HepG2 (cell line): Measurements from ENCODE around the gene ZNF213. TPM values are rescaled to one million over a fixed set of nuclear protein-coding genes. Genes with fewer than 3 reads are reported as not detected.

Experiments
- ATAC-seq: fragments of 200-7000 bp; cut with Tn5 transposase; 3 replicates; pipeline ENCODE4 v1.9.1; 2020; ENCODE audit warnings: mild to moderate bottlenecking, moderate library complexity
- BruUV-seq: library from RNA; stranded (reverse); fragments of 400-500 nt; replicated peaks from 2 replicates; lab custom pipeline; 2021; lab: Mats Ljungman, UMichigan
- CTCF ChIA-PET: fragments of 300-600 bp; formaldehyde crosslinking; extraction: SDS; loops from one replicate; lab custom pipeline; 2021; ENCODE audit warnings: low total read pairs, inconsistent platforms, low intra/inter-chr PET ratio; lab: Yijun Ruan, JAX
- POLR2A ChIA-PET: fragments of 350-600 bp; sonication (Branson Sonifier 250); formaldehyde crosslinking; loops from one replicate; lab custom pipeline; 2020; ENCODE audit warnings: antibody characterized with exemption, inconsistent platforms; lab: Yijun Ruan, JAX
- DNase-seq: peaks from one replicate; pipeline ENCODE4 v3.0.0-alpha.2; 2015; ENCODE audit warnings: low spot score
- FAIRE-seq: peaks from 3 replicates; lab custom pipeline; 2011; peaks lifted over from hg19 to GRCh38; lab: Jason Lieb, UNC
- H2AFZ ChIP-seq: one replicate; pipeline ENCODE4 v1.6.1; 2011; ENCODE audit warnings: low read length, inconsistent platforms
- H3K27ac ChIP-seq: fragments of 300-600 bp; 3 replicates; pipeline ENCODE4 v1.8.0; 2011; ENCODE audit warnings: mixed run types, mild to moderate bottlenecking, mixed read lengths, low read length, inconsistent platforms; ENCODE audit not compliant: insufficient read depth; ENCODE audit errors: extremely low read length
- H3K27me3 ChIP-seq, 2 experiments: fragments of 200-600 bp in 1 of 2; 2 replicates in 1 of 2; 3 replicates in 1 of 2; pipeline versions ENCODE4 v1.6.0 to v1.8.0; 2011; ENCODE audit warnings: low read length in 2 of 2, mild to moderate bottlenecking in 2 of 2, moderate library complexity in 2 of 2, inconsistent platforms in 1 of 2; ENCODE audit not compliant: insufficient read depth in 2 of 2, control insufficient read depth in 1 of 2
- H3K36me3 ChIP-seq, 2 experiments: fragments of 200-600 bp in 1 of 2; replicated peaks in 1 of 2; 2 replicates in 1 of 2; 3 replicates in 1 of 2; pipeline versions ENCODE4 v1.5.1 to v1.8.0; 2011; ENCODE audit warnings: low read length in 2 of 2, inconsistent platforms in 1 of 2; ENCODE audit not compliant: insufficient read depth in 2 of 2, control insufficient read depth in 1 of 2
- H3K4me1 ChIP-seq: 2 replicates; pipeline ENCODE4 v1.5.1; 2012; ENCODE audit warnings: low read length, inconsistent platforms; ENCODE audit not compliant: insufficient read depth
- H3K4me2 ChIP-seq: 2 replicates; pipeline ENCODE4 v1.6.0; 2011; ENCODE audit warnings: low read depth, low read length, inconsistent platforms
- H3K4me3 ChIP-seq, 3 experiments: fragments of 200-600 bp in 1 of 3; sonication (generic), shearing (Covaris generic) in 1 of 3; replicated peaks in 1 of 3; 2 replicates each; pipeline ENCODE4 v1.5.1; 2011 to 2016; ENCODE audit warnings: low read length in 3 of 3, inconsistent platforms in 2 of 3, low read depth in 2 of 3, mild to moderate bottlenecking in 2 of 3, control low read depth in 1 of 3, mixed read lengths in 1 of 3; ENCODE audit not compliant: insufficient read depth in 1 of 3
- H3K79me2 ChIP-seq: one replicate; pipeline ENCODE4 v1.6.1; 2011; ENCODE audit warnings: low read length, inconsistent platforms; ENCODE audit not compliant: insufficient read depth
- H3K9ac ChIP-seq: 2 replicates; pipeline ENCODE4 v1.6.0; 2011; ENCODE audit warnings: mild to moderate bottlenecking, low read depth, low read length, inconsistent platforms; ENCODE audit not compliant: insufficient read depth
- H3K9me3 ChIP-seq: 2 replicates; pipeline ENCODE4 v1.5.1; 2012; ENCODE audit warnings: mild to moderate bottlenecking, low read length
- H4K20me1 ChIP-seq: 2 replicates; pipeline ENCODE4 v1.6.0; 2011; ENCODE audit warnings: inconsistent platforms, mild to moderate bottlenecking, low read length, moderate library complexity; ENCODE audit not compliant: insufficient read depth
- AHR ChIP-seq: IDR thresholded peaks from 2 replicates; pipeline ENCODE4 v1.6.1; 2018; ENCODE audit warnings: missing genetic modification reagents, missing compliant biosample characterization
- HOXA5 ChIP-seq: sonication (generic); formaldehyde crosslinking; IDR thresholded peaks from 2 replicates; pipeline ENCODE4 v1.4.0; 2020; ENCODE audit warnings: missing genetic modification reagents
- KDM3A ChIP-seq: IDR thresholded peaks from 2 replicates; pipeline ENCODE4 v1.6.1; 2018; ENCODE audit warnings: low read depth, missing compliant biosample characterization
- NR1H2 ChIP-seq: sonication (generic); formaldehyde crosslinking; IDR thresholded peaks from 2 replicates; pipeline ENCODE4 v1.8.1; 2022; ENCODE audit warnings: low read depth, missing genetic modification reagents, borderline replicate concordance
- SALL1 ChIP-seq: sonication (generic); formaldehyde crosslinking; IDR thresholded peaks from 2 replicates; pipeline ENCODE4 v1.8.0; 2022; ENCODE audit warnings: mild to moderate bottlenecking, missing genetic modification reagents
- SNAI1 ChIP-seq: sonication (generic); formaldehyde crosslinking; IDR thresholded peaks from 2 replicates; pipeline ENCODE4 v1.5.0; 2020; ENCODE audit warnings: mild to moderate bottlenecking, missing genetic modification reagents, borderline replicate concordance
- ZNF142 ChIP-seq: sonication (generic); formaldehyde crosslinking; IDR thresholded peaks from 2 replicates; pipeline ENCODE4 v1.4.0; 2020; ENCODE audit warnings: missing genetic modification reagents
- ZNF614 ChIP-seq: IDR thresholded peaks from 2 replicates; pipeline ENCODE4 v1.6.1; 2018; ENCODE audit warnings: missing biosample characterization, missing genetic modification reagents, inconsistent platforms, borderline replicate concordance
- WGBS: methylation state at CpG from one replicate; pipeline ENCODE4 v1.1.6; 2017; ENCODE audit warnings: low lambda C conversion rate; 5-methylcytosine and 5-hydroxymethylcytosine counted together
- in situ Hi-C: cut with HindIII; loops from 2 replicates; pipeline ENCODE4 v1.10.0; 2017; ENCODE audit warnings: low pct_unique_long_range_greater_than_20kb; ENCODE audit not compliant: extremely low pct_ligation_motif_present
- intact Hi-C: fragments of 100-400 bp; cut with micrococcal nuclease; formaldehyde crosslinking; loops from one replicate; pipeline ENCODE4 v1.10.0; 2022; ENCODE audit not compliant: unreplicated experiment
- polyA plus RNA-seq, 8 experiments: library from polyadenylated mRNA; depleted of rRNA in 3 of 8; stranded (reverse) in 7 of 8; unstranded in 1 of 8; fragments of >200 nt; fragmentation: Illumina TruSeq in 4 of 8; extraction: Trizol in 4 of 8; gene quantifications; 2 replicates each; pipeline versions ENCODE4 v1.2.1 to v1.2.3, GENCODE V29; 2011 to 2016; ENCODE audit warnings: low read depth in 4 of 8, missing spikeins in 1 of 8, mixed read lengths in 1 of 8; ENCODE audit not compliant: insufficient read depth in 1 of 8
- total RNA-seq, 5 experiments: library from RNA; depleted of rRNA; stranded (reverse); fragments of >200 nt; fragmentation: Illumina TruSeq; extraction: Trizol; gene quantifications; 2 replicates each; pipeline ENCODE4 v1.2.3, GENCODE V29; 2016; ENCODE audit warnings: low read depth in 1 of 5
- TF ChIP-seq, protein P1 (sequence below): sonication (generic); formaldehyde crosslinking; IDR thresholded peaks from 2 replicates; pipeline ENCODE4 v1.4.0; 2020; ENCODE audit warnings: missing genetic modification reagents

ZNF213 gene
- total and polyA plus RNA-seq, 2 of the 13 experiments (the other 11 are each of a cell fraction or from before 2014, with no cell fraction given), result 0.59 to 0.97 TPM

- Histone ChIP-seq H3K27ac (no peak overlapping the region), H3K36me3 (no peaks in the 10 kb centered on the region), H3K4me1 (peaks cover 33% of the 10 kb centered on the region), H3K4me2 (no peak overlapping the region), H3K9me3 (no peaks in the 10 kb centered on the region), H4K20me1 (no peaks in the 10 kb centered on the region), H3K79me2 (no peaks in the 10 kb centered on the region), H2AFZ (no peak overlapping the region), H3K4me3 (no peak overlapping the region), H3K9ac (no peak overlapping the region), H3K27me3 (peaks cover 0 to under 1% of the 10 kb centered on the region in 2 experiments; a peak in 1 of 5 replicates)
- in situ Hi-C loops (no loop called here), intact Hi-C loops (no loop called here)
- FAIRE-seq (no peak), DNase-seq (no peak), ATAC-seq (no peak)
- no peak for TF ChIP-seq KDM3A
- no peak for TF ChIP-seq HOXA5 (CRISPR knock-in tag)
- TF ChIP-seq ZNF614, result no peak
- no peak for TF ChIP-seq SNAI1 (CRISPR knock-in tag)
- TF ChIP-seq, protein P1, sequence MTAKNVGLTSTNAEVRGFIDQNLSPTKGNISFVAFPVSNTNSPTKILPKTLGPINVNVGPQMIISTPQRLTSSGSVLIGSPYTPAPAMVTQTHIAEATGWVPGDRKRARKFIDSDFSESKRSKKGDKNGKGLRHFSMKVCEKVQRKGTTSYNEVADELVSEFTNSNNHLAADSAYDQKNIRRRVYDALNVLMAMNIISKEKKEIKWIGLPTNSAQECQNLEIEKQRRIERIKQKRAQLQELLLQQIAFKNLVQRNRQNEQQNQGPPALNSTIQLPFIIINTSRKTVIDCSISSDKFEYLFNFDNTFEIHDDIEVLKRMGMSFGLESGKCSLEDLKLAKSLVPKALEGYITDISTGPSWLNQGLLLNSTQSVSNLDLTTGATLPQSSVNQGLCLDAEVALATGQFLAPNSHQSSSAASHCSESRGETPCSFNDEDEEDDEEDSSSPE, result no peak
- TF ChIP-seq SALL1 (CRISPR knock-in tag), result no peak
- no peak for TF ChIP-seq ZNF142 (CRISPR knock-in tag)
- no peak for TF ChIP-seq NR1H2 (CRISPR knock-in tag)
- no peak for TF ChIP-seq AHR (CRISPR knock-in tag)
- WGBS, result 95% methylated on average over 47 of the region's 69 CpGs
- BruUV-seq, result no TSS peak
- CTCF ChIA-PET, result no interaction called here
- POLR2A ChIA-PET, result no interaction called here
Observed at GRCh38 chr16:3140603-3141427, 6.0 kb downstream of the ZNF213 start.
